NCI-H187 (cell line): ENCODE measurements around the gene MRPL45.
A peak's percentile ranks its signal among the peaks of the same experiment; 100 is the strongest.

Experiments
- DNase-seq, 2 experiments: peaks; one replicate each; lab custom pipeline; 2025; lab: John Stamatoyannopoulos, UW

The MRPL45 gene

GRCh38 chr17:38325221-38325851, 28.4 kb downstream of the MRPL45 start:
- no peak for DNase-seq

GRCh38 chr17:38326996-38327792, 30.2 kb downstream of the MRPL45 start:
- DNase-seq = no peak

GRCh38 chr17:38327936-38328335, 31.0 kb downstream of the MRPL45 start:
- DNase-seq = no peak

- no peak for DNase-seq
Measured at GRCh38 chr17:38328620-38329019, 31.7 kb downstream of the MRPL45 start.

GRCh38 chr17:38329284-38329683, 32.3 kb downstream of the MRPL45 start:
- no peak for DNase-seq

GRCh38 chr17:38329808-38330730, 33.1 kb downstream of the MRPL45 start:
- DNase-seq = no peak

- DNase-seq = no peak
Measured at GRCh38 chr17:38330941-38331411, 34.0 kb downstream of the MRPL45 start.

GRCh38 chr17:38332735-38333134, 35.8 kb downstream of the MRPL45 start:
- DNase-seq = no peak

- no peak for DNase-seq
Measured at GRCh38 chr17:38333635-38334295, 36.8 kb downstream of the MRPL45 start.

- no peak for DNase-seq
Measured at GRCh38 chr17:38334480-38335364, 37.8 kb downstream of the MRPL45 start.

GRCh38 chr17:38336838-38337237, 39.9 kb downstream of the MRPL45 start:
- no peak for DNase-seq

- DNase-seq = no peak
Measured at GRCh38 chr17:38338053-38338452, 41.1 kb downstream of the MRPL45 start.

- DNase-seq = no peak
Measured at GRCh38 chr17:38338535-38338934, 41.6 kb downstream of the MRPL45 start.

- DNase-seq = no peak
Measured at GRCh38 chr17:38339891-38340290, 42.9 kb downstream of the MRPL45 start.

- peak; percentile 55 to 82 for DNase-seq
Measured at GRCh38 chr17:38341035-38341721, 44.2 kb downstream of the MRPL45 start.

GRCh38 chr17:38342886-38343607, 46.1 kb downstream of the MRPL45 start:
- no peak for DNase-seq

GRCh38 chr17:38343608-38344419, 46.8 kb downstream of the MRPL45 start, which contains the start of gene GPR179:
GPR179 (minus strand) TSS chr17:38343956; CDS start chr17:38343789, 167 bp downstream.
- no peak for DNase-seq

- no peak for DNase-seq
Measured at GRCh38 chr17:38344420-38344745, 47.4 kb downstream of the MRPL45 start.

GRCh38 chr17:38345743-38346142, 48.8 kb downstream of the MRPL45 start:
- DNase-seq = no peak
